Measurements from ENCODE around the gene SYNGR1. TPM values are rescaled to one million over a fixed set of nuclear protein-coding genes. Genes with fewer than 3 reads are reported as not detected.

Gene SYNGR1
- polyA plus RNA-seq (ENCODE audit: insufficient read length in 4 of 4), result 10 to 100 TPM; 18.8 to 26.7 (median 20.8) TPM

- DNase-seq (ENCODE audit: low read depth in 4 of 4, low spot score in 3 of 4), result no peak
Measured at GRCh38 chr22:39349967-39350726, at the start of gene SYNGR1. Gene SYNGR1 (plus strand): TSS chr22:39349991. CDS start chr22:39350011, 20 bp downstream.

GRCh38 chr22:39300186-39300830 is 49.5 kb upstream of the SYNGR1 start:
- no peak for DNase-seq (ENCODE audit: low read depth in 4 of 4, low spot score in 3 of 4)

GRCh38 chr22:39301108-39301507 is 48.7 kb upstream of the SYNGR1 start:
- no peak for DNase-seq (ENCODE audit: low read depth in 4 of 4, low spot score in 3 of 4)

GRCh38 chr22:39301926-39302325 is 47.9 kb upstream of the SYNGR1 start:
- DNase-seq (ENCODE audit: low read depth in 4 of 4, low spot score in 3 of 4), result no peak

GRCh38 chr22:39302431-39302960 is 47.3 kb upstream of the SYNGR1 start:
- no peak for DNase-seq (ENCODE audit: low read depth in 4 of 4, low spot score in 3 of 4)

GRCh38 chr22:39303358-39303757 is 46.4 kb upstream of the SYNGR1 start:
- DNase-seq (ENCODE audit: low read depth in 4 of 4, low spot score in 3 of 4), result no peak

- DNase-seq (ENCODE audit: low read depth in 4 of 4, low spot score in 3 of 4), result no peak
Measured at GRCh38 chr22:39303892-39304671, 45.7 kb upstream of the SYNGR1 start.

GRCh38 chr22:39306456-39307361 is 43.1 kb upstream of the SYNGR1 start:
- DNase-seq (ENCODE audit: low read depth in 4 of 4, low spot score in 3 of 4), result no peak

- DNase-seq (ENCODE audit: low read depth in 4 of 4, low spot score in 3 of 4), result no peak
Measured at GRCh38 chr22:39308614-39309363, 41.0 kb upstream of the SYNGR1 start.

GRCh38 chr22:39309364-39309861 is 40.4 kb upstream of the SYNGR1 start:
- no peak for DNase-seq (ENCODE audit: low read depth in 4 of 4, low spot score in 3 of 4)

- no peak for DNase-seq (ENCODE audit: low read depth in 4 of 4, low spot score in 3 of 4)
Measured at GRCh38 chr22:39309881-39310714, 39.7 kb upstream of the SYNGR1 start.

- DNase-seq (ENCODE audit: low read depth in 4 of 4, low spot score in 3 of 4), result no peak
Measured at GRCh38 chr22:39311592-39312400, 38.0 kb upstream of the SYNGR1 start.

GRCh38 chr22:39312410-39312809 is 37.4 kb upstream of the SYNGR1 start:
- no peak for DNase-seq (ENCODE audit: low read depth in 4 of 4, low spot score in 3 of 4)

GRCh38 chr22:39313258-39314001 is 36.4 kb upstream of the SYNGR1 start:
- DNase-seq (ENCODE audit: low read depth in 4 of 4, low spot score in 3 of 4), result no peak

- DNase-seq (ENCODE audit: low read depth in 4 of 4, low spot score in 3 of 4), result no peak
Measured at GRCh38 chr22:39314251-39314971, 35.4 kb upstream of the SYNGR1 start.

- no peak for DNase-seq (ENCODE audit: low read depth in 4 of 4, low spot score in 3 of 4)
Measured at GRCh38 chr22:39315389-39315788, 34.4 kb upstream of the SYNGR1 start.

All from left renal pelvis (tissue), 4 donors.